OCI-LY3 (cell line): ENCODE results near the gene FAM240A.

Experiments used
- EZH2phosphoT487 ChIP-seq: fragments of 200-600 bp; shearing (Covaris generic); IDR thresholded peaks from 2 replicates; pipeline ENCODE4 v1.6.1; 2018; ENCODE audit warnings: antibody characterized with exemption, mixed run types, low read depth
- TF ChIP-seq, protein P1 (sequence below): fragments of 200-600, 300-600 bp; sonication (generic); IDR thresholded peaks from 2 replicates; pipeline ENCODE4 v1.5.1; 2014; ENCODE audit warnings: antibody characterized with exemption, low read length, low read depth

DNA sequence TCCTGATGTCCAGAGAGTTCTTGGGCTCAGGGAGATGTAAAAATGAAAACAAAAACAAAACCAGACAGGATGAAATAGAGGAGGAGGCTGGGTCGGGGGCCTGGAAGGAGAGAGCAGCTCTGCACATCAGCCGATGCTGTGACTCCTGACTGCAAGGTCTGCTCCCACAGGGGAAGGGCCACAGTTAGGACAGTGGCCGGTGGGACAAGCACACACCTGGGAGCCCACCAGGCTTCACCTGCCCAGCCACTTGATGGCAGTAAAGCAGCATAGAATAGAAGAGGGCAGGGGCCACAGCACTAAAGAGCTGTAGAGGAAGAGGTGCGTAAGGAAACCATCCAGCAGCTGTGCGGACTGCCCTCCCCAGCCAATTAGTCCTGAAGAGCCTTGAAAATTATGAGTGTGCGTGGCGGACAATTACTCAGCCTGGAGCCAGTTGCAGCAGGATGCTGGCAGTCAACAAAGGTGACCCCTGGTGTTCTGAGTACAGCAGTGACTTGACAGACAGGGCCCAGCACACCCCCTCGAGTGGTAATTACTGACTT, 51.3 kb downstream of the FAM240A start:
- TF ChIP-seq, protein P1, sequence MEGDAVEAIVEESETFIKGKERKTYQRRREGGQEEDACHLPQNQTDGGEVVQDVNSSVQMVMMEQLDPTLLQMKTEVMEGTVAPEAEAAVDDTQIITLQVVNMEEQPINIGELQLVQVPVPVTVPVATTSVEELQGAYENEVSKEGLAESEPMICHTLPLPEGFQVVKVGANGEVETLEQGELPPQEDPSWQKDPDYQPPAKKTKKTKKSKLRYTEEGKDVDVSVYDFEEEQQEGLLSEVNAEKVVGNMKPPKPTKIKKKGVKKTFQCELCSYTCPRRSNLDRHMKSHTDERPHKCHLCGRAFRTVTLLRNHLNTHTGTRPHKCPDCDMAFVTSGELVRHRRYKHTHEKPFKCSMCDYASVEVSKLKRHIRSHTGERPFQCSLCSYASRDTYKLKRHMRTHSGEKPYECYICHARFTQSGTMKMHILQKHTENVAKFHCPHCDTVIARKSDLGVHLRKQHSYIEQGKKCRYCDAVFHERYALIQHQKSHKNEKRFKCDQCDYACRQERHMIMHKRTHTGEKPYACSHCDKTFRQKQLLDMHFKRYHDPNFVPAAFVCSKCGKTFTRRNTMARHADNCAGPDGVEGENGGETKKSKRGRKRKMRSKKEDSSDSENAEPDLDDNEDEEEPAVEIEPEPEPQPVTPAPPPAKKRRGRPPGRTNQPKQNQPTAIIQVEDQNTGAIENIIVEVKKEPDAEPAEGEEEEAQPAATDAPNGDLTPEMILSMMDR, result peak; percentile 59
- TF ChIP-seq EZH2phosphoT487, result no peak
